SKM-1 (cell line): ENCODE measurements around the gene SRSF9.

Experiments used
- DNase-seq: peaks from one replicate; lab custom pipeline; 2025; ENCODE audit not compliant: unreplicated experiment; lab: John Stamatoyannopoulos, UW

Gene SRSF9

GRCh38 chr12:120413901-120414695, 55.5 kb downstream of the SRSF9 start:
- DNase-seq = no peak

GRCh38 chr12:120412421-120412820, 57.1 kb downstream of the SRSF9 start:
- no peak for DNase-seq
